OCI-LY7 (cell line): ENCODE data around the gene ANK3. TPM values are rescaled to one million over a fixed set of nuclear protein-coding genes. Genes with fewer than 3 reads are reported as not detected.

ENCODE experiments used
- BruUV-seq: library from RNA; stranded (reverse); fragments of 400-500 nt; replicated peaks from 2 replicates; lab custom pipeline; 2021; lab: Mats Ljungman, UMichigan
- CTCF ChIA-PET: fragments of 300-600 bp; sonication (Branson Sonifier 250); formaldehyde crosslinking; loops from one replicate; lab custom pipeline; 2022; ENCODE audit warnings: antibody characterized with exemption; ENCODE audit not compliant: unreplicated experiment; lab: Charles Lee
- POLR2A ChIA-PET: fragments of 300-600 bp; sonication (Branson Sonifier 250); formaldehyde crosslinking; loops from one replicate; lab custom pipeline; 2022; ENCODE audit warnings: antibody characterized with exemption; lab: Charles Lee
- DNase-seq: peaks from one replicate; pipeline ENCODE4 v3.0.0-alpha.2; 2015; ENCODE audit warnings: low spot score
- H2AFZ ChIP-seq: fragments of 200-600 bp; sonication (generic), shearing (Covaris generic); 2 replicates; pipeline ENCODE4 v1.6.1; 2014; ENCODE audit warnings: mild to moderate bottlenecking, antibody characterized with exemption, low read length, moderate library complexity
- H3K27ac ChIP-seq: fragments of 200-600 bp; sonication (generic); 2 replicates; pipeline ENCODE4 v1.5.1; 2014; ENCODE audit warnings: mixed run types, low read depth, mild to moderate bottlenecking, moderate library complexity, low read length, inconsistent platforms; ENCODE audit not compliant: poor library complexity, severe bottlenecking
- H3K36me3 ChIP-seq: fragments of 200-600 bp; sonication (generic); 2 replicates; pipeline ENCODE4 v1.6.1; 2014; ENCODE audit warnings: mild to moderate bottlenecking, antibody characterized with exemption, low read length, moderate library complexity, mixed read lengths; ENCODE audit not compliant: insufficient read depth
- H3K4me1 ChIP-seq: fragments of 200-600 bp; sonication (generic); 2 replicates; pipeline ENCODE4 v1.5.1; 2014; ENCODE audit warnings: mild to moderate bottlenecking, low read length; ENCODE audit not compliant: insufficient read depth, poor library complexity, severe bottlenecking
- H3K4me2 ChIP-seq: fragments of 200-600 bp; sonication (generic); 2 replicates; pipeline ENCODE4 v1.6.1; 2014; ENCODE audit warnings: mild to moderate bottlenecking, low read length
- H3K4me3 ChIP-seq: fragments of 200-600 bp; sonication (generic); 2 replicates; pipeline ENCODE4 v1.5.1; 2014; ENCODE audit warnings: mild to moderate bottlenecking, low read depth, low read length; ENCODE audit not compliant: poor library complexity, severe bottlenecking
- H3K79me2 ChIP-seq: fragments of 200-600 bp; sonication (generic); 2 replicates; pipeline ENCODE4 v1.6.1; 2016; ENCODE audit warnings: low read depth, mild to moderate bottlenecking, low read length, moderate library complexity, mixed read lengths; ENCODE audit not compliant: insufficient read depth
- H3K9me2 ChIP-seq: fragments of 200-600 bp; sonication (generic); 2 replicates; pipeline ENCODE4 v1.6.1; 2016; ENCODE audit warnings: mild to moderate bottlenecking, low read length, mixed read lengths; ENCODE audit not compliant: insufficient read depth
- H3K9me3 ChIP-seq: fragments of 200-600 bp; sonication (generic); 2 replicates; pipeline ENCODE4 v1.6.1; 2014; ENCODE audit warnings: mild to moderate bottlenecking, mixed run types, low read length, mixed read lengths
- H4K20me1 ChIP-seq: fragments of 200-600 bp; sonication (generic); 2 replicates; pipeline ENCODE4 v1.6.1; 2014; ENCODE audit warnings: mild to moderate bottlenecking, antibody characterized with exemption, low read length, moderate library complexity, mixed read lengths; ENCODE audit not compliant: insufficient read depth
- EZH2phosphoT487 ChIP-seq: fragments of 200-600 bp; sonication (generic); IDR thresholded peaks from 2 replicates; pipeline ENCODE4 v1.6.1; 2018; ENCODE audit warnings: low read depth, borderline replicate concordance, mild to moderate bottlenecking, mixed run types, antibody characterized with exemption, low read length, moderate library complexity, mixed read lengths
- intact Hi-C: fragments of 100-400 bp; cut with micrococcal nuclease; formaldehyde crosslinking; loops from one replicate; pipeline ENCODE4 v1.10.0; 2022; ENCODE audit not compliant: unreplicated experiment
- total RNA-seq, 2 experiments: library from RNA; depleted of rRNA in 1 of 2; stranded (reverse); fragments of >200 nt in 1 of 2; shearing (Covaris generic) in 1 of 2; gene quantifications; 2 replicates each; pipeline ENCODE4 v1.2.3, GENCODE V29; 2014 to 2022
- TF ChIP-seq, protein P1 (sequence below): fragments of 200-600 bp; sonication (generic); conservative IDR thresholded peaks from 2 replicates; pipeline ENCODE4 v1.5.1; 2014; ENCODE audit warnings: mild to moderate bottlenecking, antibody characterized with exemption, low read length, moderate library complexity, mixed read lengths

Gene ANK3
- total RNA-seq, 2 experiments from 2014 or later, result 0.13 to 0.49 TPM

DNA sequence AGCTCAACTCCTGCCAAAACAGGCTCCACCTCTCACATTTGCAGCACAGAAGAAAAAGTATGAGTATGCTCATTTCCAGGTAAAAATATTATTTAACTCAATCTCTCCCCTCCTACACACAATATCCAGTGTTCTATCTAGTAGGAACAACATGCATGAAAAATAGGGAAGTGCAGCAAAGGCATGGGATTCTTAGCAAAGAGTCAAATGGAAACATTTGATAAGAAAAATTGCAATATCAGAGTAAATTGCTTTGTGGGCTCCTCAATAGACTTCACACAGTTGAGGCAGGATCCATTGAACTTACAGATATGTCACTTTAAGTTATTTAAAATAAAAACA lies 150.9 kb downstream of the ANK3 start:
- Histone ChIP-seq H2AFZ (peak overlapping the region; percentile 90), H3K4me3 (peak overlapping the region; percentile 63), H3K79me2 (no peaks in the 10 kb centered on the region), H3K27ac (peak overlapping the region; percentile 99), H3K36me3 (no peaks in the 10 kb centered on the region), H3K4me2 (peak overlapping the region; percentile 97), H3K4me1 (peaks cover 56% of the 10 kb centered on the region), H3K9me2 (no peaks in the 10 kb centered on the region), H3K9me3 (no peaks in the 10 kb centered on the region), H4K20me1 (no peaks in the 10 kb centered on the region)
- ChIA-PET CTCF (interaction anchor here (0.9 to 2.1 kb wide), 12 partner anchors 9 to 416 kb away, joined by 3 to 7 read pairs (median 4); partner anchors contain the start of gene CCDC6), POLR2A (interaction anchor here (0.6 to 2.5 kb wide), 27 partner anchors 9 to 411 kb away, joined by 3 to 11 read pairs (median 4); no protein-coding TSS in a partner anchor)
- intact Hi-C loops, result loop anchor here (1.0 to 10.0 kb wide), 8 partner anchors 28 to 1974 kb away; partner anchors contain the start of genes CISD1, IPMK and TFAM
- TF ChIP-seq, protein P1, sequence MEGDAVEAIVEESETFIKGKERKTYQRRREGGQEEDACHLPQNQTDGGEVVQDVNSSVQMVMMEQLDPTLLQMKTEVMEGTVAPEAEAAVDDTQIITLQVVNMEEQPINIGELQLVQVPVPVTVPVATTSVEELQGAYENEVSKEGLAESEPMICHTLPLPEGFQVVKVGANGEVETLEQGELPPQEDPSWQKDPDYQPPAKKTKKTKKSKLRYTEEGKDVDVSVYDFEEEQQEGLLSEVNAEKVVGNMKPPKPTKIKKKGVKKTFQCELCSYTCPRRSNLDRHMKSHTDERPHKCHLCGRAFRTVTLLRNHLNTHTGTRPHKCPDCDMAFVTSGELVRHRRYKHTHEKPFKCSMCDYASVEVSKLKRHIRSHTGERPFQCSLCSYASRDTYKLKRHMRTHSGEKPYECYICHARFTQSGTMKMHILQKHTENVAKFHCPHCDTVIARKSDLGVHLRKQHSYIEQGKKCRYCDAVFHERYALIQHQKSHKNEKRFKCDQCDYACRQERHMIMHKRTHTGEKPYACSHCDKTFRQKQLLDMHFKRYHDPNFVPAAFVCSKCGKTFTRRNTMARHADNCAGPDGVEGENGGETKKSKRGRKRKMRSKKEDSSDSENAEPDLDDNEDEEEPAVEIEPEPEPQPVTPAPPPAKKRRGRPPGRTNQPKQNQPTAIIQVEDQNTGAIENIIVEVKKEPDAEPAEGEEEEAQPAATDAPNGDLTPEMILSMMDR, result peak; percentile 7; the same call in 1 of the 2 replicates
- TF ChIP-seq EZH2phosphoT487, result no peak
- no peak for DNase-seq
- no TSS peak for BruUV-seq

DNA sequence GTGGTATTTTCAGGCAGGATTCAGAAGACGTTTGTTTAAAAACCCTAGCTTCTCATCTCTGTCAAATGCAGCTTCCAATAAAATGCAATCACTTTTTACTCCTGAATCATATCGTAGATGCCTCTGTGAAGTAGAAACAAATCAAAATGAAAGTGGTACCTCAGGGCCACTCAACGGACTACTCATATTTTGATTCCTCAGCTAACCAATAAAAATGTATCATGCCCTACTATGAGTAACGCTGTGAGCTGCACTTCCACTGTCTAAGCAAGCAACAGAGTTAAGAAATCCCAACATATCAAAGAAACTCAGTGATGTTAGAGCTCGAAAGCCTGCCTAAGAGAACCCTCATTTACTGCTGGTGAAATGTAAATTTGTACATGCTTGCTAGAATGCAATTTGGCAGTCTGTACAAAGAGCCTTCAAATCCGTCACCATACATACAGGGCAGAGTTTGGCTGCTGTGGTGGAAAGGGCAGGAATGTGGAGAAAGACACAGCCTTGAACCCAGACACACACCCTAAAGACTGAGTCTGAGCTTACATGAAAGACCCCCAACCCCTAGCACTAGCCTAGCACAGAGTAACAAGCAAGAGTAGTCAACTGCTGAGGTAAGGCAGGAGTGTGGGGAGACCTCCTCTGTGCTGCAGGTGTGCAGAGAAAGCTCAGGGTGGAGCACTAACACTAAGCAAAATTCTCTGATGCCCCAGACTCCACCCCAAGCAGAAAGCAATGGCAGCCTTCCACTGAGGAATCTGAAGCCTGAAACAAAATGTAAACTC lies 151.5 kb downstream of the ANK3 start:
- Histone ChIP-seq H3K4me2 (peak overlapping the region; percentile 97), H3K9me3 (no peaks in the 10 kb centered on the region), H4K20me1 (no peaks in the 10 kb centered on the region), H3K4me1 (peaks cover 61% of the 10 kb centered on the region), H3K27ac (peak overlapping the region; percentile 99), H3K79me2 (no peaks in the 10 kb centered on the region), H3K4me3 (peak overlapping the region; percentile 63), H3K36me3 (no peaks in the 10 kb centered on the region), H2AFZ (peak overlapping the region; percentile 90), H3K9me2 (no peaks in the 10 kb centered on the region)
- no peak for TF ChIP-seq EZH2phosphoT487
- TF ChIP-seq, protein P1, result peak; percentile 88
- intact Hi-C loops, result loop anchor here (1.0 to 10.0 kb wide), 12 partner anchors 29 to 1973 kb away; partner anchors contain the start of genes CCDC6, CDK1, CISD1 and IPMK
- DNase-seq, result peak; percentile 85
- TSS peak; percentile 96 for BruUV-seq
- ChIA-PET POLR2A (interaction anchor here (0.6 to 2.5 kb wide), 33 partner anchors 8 to 534 kb away, joined by 3 to 13 read pairs (median 4); no protein-coding TSS in a partner anchor), CTCF (interaction anchor here (0.6 to 2.1 kb wide), 15 partner anchors 8 to 416 kb away, joined by 3 to 7 read pairs (median 3); partner anchors contain the start of gene CCDC6)
